EH (cell line): ENCODE measurements around the gene PSME1.

Experiments used
- DNase-seq: peaks from one replicate; pipeline ENCODE4 v3.0.0-alpha.2; 2015; ENCODE audit warnings: low read depth

The PSME1 gene

GRCh38 chr14:24146978-24147760 lies 11.2 kb downstream of the PSME1 start, which contains the start of gene RNF31:
Gene RNF31 (plus strand): TSS chr14:24147498. CDS start chr14:24147699, 201 bp downstream.
- peak; percentile 99 for DNase-seq

DNA sequence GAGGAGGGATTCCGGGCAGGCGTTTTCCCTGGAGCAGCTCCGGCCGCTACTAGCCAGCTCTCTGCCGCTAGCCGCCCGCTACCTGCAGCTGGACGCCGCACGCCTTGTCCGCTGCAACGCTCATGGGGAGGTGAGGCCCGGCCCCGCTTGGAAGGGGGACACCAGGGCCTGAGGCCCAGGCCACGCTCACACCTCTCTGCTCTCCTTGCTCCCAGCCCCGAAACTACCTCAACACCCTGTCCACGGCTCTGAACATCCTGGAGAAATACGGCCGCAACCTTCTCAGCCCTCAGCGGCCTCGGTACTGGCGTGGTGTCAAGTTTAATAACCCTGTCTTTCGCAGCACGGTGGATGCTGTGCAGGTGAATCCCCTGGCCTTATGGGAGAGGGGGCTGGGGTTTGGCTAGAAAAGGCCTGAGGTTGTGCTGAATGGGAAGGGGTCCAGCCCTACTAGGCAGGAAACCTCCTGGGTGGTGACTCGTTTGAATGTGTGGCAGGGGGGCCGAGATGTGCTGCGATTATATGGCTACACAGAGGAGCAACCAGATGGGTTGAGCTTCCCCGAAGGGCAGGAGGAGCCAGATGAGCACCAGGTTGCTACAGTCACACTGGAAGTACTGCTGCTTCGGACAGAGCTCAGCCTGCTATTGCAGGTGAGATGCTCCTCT lies 11.9 kb downstream of the PSME1 start:
- no peak for DNase-seq

- DNase-seq = no peak
These were observed 13.4 kb downstream of the PSME1 start for GRCh38 chr14:24149302-24149969.

GRCh38 chr14:24150061-24150460 lies 14.1 kb downstream of the PSME1 start:
- no peak for DNase-seq

GRCh38 chr14:24150567-24150966 lies 14.6 kb downstream of the PSME1 start:
- no peak for DNase-seq

DNA sequence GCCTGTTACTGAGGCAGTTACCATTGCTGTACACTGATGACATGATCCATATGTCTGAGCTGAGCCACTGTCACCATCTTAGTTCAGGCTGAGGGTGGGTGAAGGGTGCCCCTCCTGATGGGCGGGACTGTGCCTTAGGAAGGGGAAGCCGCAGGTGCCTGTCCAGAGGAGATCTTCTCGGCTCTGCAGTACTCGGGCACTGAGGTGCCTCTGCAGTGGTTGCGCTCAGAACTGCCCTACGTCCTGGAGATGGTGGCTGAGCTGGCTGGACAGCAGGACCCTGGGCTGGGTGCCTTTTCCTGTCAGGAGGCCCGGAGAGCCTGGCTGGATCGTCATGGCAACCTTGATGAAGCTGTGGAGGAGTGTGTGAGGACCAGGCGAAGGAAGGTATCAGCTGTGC lies 15.0 kb downstream of the PSME1 start:
- DNase-seq = no peak

DNA sequence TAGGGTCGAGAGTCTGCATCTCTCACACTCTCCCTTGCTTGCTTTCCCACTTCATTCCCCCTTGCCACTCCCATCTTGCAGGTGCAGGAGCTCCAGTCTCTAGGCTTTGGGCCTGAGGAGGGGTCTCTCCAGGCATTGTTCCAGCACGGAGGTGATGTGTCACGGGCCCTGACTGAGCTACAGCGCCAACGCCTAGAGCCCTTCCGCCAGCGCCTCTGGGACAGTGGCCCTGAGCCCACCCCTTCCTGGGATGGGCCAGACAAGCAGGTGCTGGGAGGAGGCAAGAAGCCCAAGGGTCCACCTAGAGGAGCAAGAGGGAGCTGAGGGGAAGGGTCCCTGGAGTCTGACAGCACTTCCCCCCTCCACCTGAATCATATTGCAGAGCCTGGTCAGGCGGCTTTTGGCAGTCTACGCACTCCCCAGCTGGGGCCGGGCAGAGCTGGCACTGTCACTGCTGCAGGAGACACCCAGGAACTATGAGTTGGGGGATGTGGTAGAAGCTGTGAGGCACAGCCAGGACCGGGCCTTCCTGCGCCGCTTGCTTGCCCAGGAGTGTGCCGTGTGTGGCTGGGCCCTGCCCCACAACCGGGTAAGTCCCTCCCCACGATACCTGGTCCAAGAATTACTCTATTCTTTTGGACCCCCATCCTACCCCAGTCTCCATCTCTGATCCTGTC lies 15.5 kb downstream of the PSME1 start:
- no peak for DNase-seq

GRCh38 chr14:24155100-24155499 lies 19.1 kb downstream of the PSME1 start:
- no peak for DNase-seq

DNA sequence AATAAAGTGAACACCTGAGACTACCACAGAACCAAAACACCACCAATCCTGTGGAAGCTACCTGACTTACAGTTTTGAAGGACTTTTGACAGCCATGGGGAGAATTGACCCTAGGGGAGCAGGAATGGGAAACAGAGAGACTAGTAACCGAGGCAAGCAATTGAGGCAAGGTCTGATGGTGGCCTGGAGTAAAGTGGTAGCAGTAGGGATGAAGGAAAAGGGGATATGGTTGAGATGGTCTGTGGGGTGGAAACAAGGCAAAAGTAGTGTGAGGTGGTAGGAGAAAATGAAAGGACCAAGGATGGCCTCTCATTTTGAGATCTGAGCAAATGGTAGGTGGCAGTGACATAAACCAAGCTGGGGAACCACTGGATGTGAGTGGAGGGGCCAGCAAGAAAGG lies 20.8 kb downstream of the PSME1 start:
- no peak for DNase-seq

DNA sequence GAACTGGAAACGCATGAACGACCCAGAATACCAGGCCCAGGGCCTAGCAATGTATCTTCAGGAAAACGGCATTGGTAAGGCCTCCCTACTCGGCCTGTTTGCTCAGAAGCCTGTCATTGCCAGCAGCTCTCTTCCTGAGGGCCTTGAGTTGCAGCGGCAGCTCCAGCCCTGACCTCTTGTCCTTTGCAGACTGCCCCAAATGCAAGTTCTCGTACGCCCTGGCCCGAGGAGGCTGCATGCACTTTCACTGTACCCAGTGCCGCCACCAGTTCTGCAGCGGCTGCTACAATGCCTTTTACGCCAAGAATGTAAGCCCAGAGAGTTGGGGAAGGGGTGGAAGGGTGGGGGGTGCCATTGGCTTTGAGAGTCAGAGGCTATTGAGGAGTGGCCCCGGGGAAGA lies 21.3 kb downstream of the PSME1 start:
- no peak for DNase-seq

GRCh38 chr14:24159777-24160498 lies 23.9 kb downstream of the PSME1 start:
- DNase-seq = no peak

DNA sequence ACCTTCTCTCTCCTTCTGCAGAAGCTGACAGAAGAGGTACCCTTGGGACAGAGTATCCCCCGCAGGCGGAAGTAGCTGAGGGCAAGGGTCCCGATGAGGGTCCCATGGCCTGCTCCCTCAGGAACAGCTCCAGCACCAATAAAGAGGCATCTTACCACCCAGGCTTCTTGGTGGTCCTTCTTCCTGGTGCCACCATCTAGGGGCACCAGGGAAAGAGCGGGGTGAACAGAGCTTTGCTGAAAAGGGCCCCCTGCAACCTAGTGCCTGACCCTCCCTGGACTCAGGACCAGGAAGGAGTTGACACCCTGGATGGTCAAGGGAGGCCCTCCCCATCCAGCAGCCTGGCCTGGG lies 24.5 kb downstream of the PSME1 start:
- no peak for DNase-seq

GRCh38 chr14:24160850-24161804 lies 25.1 kb downstream of the PSME1 start, which contains the start of gene IRF9:
Gene IRF9 (plus strand): TSS chr14:24161265. CDS start chr14:24162145, 880 bp downstream.
- peak; percentile 97 for DNase-seq

GRCh38 chr14:24162093-24162492 lies 26.1 kb downstream of the PSME1 start:
- peak; percentile 43 for DNase-seq

- no peak for DNase-seq
These were observed 28.6 kb downstream of the PSME1 start for GRCh38 chr14:24164518-24164991.

DNA sequence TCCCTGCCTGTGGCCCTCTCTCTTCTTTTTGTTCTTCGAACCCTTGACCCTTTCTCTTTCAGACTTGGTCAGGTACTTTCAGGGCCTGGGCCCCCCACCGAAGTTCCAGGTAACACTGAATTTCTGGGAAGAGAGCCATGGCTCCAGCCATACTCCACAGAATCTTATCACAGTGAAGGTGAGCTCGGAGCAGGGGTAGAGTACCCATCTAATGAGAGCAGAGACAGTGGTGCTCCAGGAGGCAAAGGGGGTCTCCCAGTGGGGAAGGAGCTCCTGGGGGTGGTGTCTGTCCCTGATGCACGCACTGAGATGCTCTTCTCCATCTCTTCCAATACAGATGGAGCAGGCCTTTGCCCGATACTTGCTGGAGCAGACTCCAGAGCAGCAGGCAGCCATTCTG lies 29.8 kb downstream of the PSME1 start:
- DNase-seq = no peak

DNA sequence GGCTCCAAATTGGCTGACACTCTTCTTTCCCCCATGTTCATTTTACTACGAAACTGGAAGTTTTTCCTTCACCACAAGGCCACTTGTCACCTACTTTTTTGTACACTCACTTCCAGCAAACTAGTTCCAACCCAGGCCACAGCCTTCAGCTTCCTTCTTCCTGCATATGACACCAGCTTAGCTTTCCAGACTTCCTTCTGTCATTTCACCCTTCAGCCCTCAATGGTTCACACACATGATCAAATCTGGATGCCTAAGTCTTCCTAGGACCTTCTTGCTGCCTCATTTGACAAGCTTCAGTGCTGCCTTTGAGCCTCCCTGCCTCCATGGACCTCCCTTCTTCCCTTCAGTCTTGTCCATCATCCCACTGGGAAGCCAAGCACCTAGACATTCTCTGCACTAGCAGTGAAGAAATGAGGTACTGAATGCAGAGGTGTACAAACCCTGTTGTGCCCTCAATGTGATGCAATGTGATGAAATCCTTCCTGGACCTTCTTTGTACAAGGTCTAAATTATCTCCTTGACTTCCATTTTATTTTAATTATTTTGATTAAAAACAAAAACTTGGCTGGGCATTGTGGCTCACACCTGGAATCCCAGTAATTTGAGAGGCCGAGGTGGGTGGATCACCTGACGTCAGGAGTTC lies 31.6 kb downstream of the PSME1 start:
- no peak for DNase-seq

DNA sequence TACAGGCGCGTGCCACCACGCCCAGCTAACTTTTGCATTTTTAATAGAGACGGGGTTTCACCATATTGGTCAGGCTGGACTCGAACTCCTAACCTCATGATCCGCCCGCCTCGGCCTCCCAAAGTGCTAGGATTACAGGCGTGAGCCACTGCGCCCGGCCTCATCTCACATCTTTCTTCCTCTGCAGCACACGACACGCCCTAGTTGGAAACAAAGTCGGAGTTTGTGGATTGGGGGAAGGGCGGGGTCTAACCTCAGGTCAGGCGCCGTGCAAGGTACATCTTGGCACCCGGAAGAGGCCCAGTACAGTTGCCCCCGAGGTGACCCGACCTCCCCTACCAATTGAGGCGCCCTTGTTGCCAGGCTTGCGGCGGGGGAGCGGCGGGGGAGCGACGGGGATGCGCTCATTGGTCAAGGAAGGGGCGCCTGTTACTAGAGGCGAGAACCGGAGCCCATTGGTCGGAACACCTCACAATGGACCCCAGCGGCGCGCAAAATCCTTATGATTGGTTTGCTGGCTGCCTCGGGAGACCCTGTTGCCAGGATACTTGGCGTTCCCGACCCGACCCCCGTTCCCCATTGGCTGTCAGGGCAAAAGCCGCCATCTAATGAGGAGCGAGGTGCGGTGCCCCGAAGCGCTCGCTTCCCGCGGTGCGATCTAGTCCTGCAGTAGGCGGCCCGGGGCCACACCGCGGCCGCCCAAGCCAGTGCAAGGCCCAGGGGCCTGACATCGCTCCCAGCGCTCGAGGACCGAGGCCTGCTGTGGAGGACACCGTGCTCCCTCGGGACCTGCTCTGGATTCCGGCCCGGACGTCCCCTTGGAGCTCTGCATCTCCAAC lies 35.6 kb downstream of the PSME1 start, which contains the start of gene REC8:
TSS of gene REC8 (plus strand) at position 659 of the 839 bp plus-strand sequence. CDS start 473 bp downstream, outside the sequence.
- no peak for DNase-seq
